ENCODE results near the gene KANK3. TPM values are rescaled to one million over a fixed set of nuclear protein-coding genes. Genes with fewer than 3 reads are reported as not detected.

The KANK3 gene
- total and polyA plus RNA-seq, 9 of the 15 experiments (the other 6 are each of a cell fraction or from before 2014, with no cell fraction given) = 0.03 to 0.40 (median 0.08) TPM; not detected in 6

GRCh38 chr19:8321067-8321985 is 21.7 kb downstream of the KANK3 start, which contains the start of the genes NDUFA7 and RPS28 (continued):
- no peak for TF ChIP-seq ZNF780A (CRISPR knock-in tag; IDR thresholded peaks at IDR 0.05)
- peak; percentile 61 for TF ChIP-seq TFAP4 (CRISPR knock-in tag; IDR thresholded peaks at IDR 0.05; ENCODE audit: borderline replicate concordance)
- peak; percentile 90 for TF ChIP-seq CREB3L1 (IDR thresholded peaks at IDR 0.05; ENCODE audit: borderline replicate concordance, low read depth)
- TF ChIP-seq CCNT2 (IDR thresholded peaks at IDR 0.05; ENCODE audit: borderline replicate concordance, extremely low read depth, insufficient read length, low read depth, low read length) = peak; percentile 62
- TF ChIP-seq ZNF318 (IDR thresholded peaks at IDR 0.05; ENCODE audit: borderline replicate concordance in 1 of 2, low read depth in 1 of 2) = no peak
- no peak for TF ChIP-seq BRF1 (IDR thresholded peaks at IDR 0.05; ENCODE audit: borderline replicate concordance, extremely low read depth, insufficient read length)
- peak; percentile 92 for TF ChIP-seq POLR2AphosphoS5 (IDR thresholded peaks at IDR 0.05; ENCODE audit: control insufficient read depth, insufficient read depth, low read depth, low read length)
- no peak for TF ChIP-seq FOXA3 (CRISPR knock-in tag; conservative IDR thresholded peaks at IDR 0.05 in 1 of 2, IDR thresholded peaks at IDR 0.05 in 1 of 2)
- TF ChIP-seq CEBPZ (IDR thresholded peaks at IDR 0.05; ENCODE audit: borderline replicate concordance, low read depth, low read length) = no peak

All from K562 (cell line).